Measurements from ENCODE around the gene PPARA. TPM values are rescaled to one million over a fixed set of nuclear protein-coding genes. Genes with fewer than 3 reads are reported as not detected.

The PPARA gene
- total RNA-seq, 1 experiment from 2014 or later: 7.7 TPM

GRCh38 chr22:46240073-46240472 lies 89.7 kb downstream of the PPARA start:
- no TSS peak for BruUV-seq (replicated peaks)
- H2AFZ ChIP-seq (ENCODE audit: low read length): no peak overlapping the region
- H3K79me2 ChIP-seq (ENCODE audit: low read length): no peaks in the 10 kb centered on the region
- no peaks in the 10 kb centered on the region for H4K20me1 ChIP-seq (ENCODE audit: low read length)
- TF ChIP-seq EZH2phosphoT487 (IDR thresholded peaks at IDR 0.05; ENCODE audit: borderline replicate concordance, low read length): no peak
- no peak for TF ChIP-seq EZH2 (IDR thresholded peaks at IDR 0.05; ENCODE audit: low read length, unreplicated experiment)
- TF ChIP-seq CTCF (conservative IDR thresholded peaks at IDR 0.05; ENCODE audit: low read depth, low read length): no peak
- H3K4me3 ChIP-seq (ENCODE audit: low read length): no peak overlapping the region
- H3K27me3 ChIP-seq (ENCODE audit: low read length): no peaks in the 10 kb centered on the region
- no peaks in the 10 kb centered on the region for H3F3A ChIP-seq (ENCODE audit: low read length, unreplicated experiment)
- no peaks in the 10 kb centered on the region for H3K9me2 ChIP-seq (replicated peaks; ENCODE audit: low read length)
- no peak overlapping the region for H3K9ac ChIP-seq (ENCODE audit: low read length)
- no peak overlapping the region for H3K4me2 ChIP-seq (ENCODE audit: low read length)
- no peaks in the 10 kb centered on the region for H3K36me3 ChIP-seq (ENCODE audit: low read depth, low read length)
- no peak for DNase-seq
- H3K4me1 ChIP-seq (ENCODE audit: insufficient read depth, low read length): no peaks in the 10 kb centered on the region
- no peaks in the 10 kb centered on the region for H3K9me3 ChIP-seq (ENCODE audit: low read length)
- intact Hi-C loops (cut with micrococcal nuclease): no loop called here
- ATAC-seq: no peak
- no peak overlapping the region for H3K27ac ChIP-seq (ENCODE audit: low read length)
- POLR2A ChIA-PET (ENCODE audit: unreplicated experiment): no interaction called here
- CTCF ChIA-PET: no interaction called here

GRCh38 chr22:46240506-46240905 lies 90.2 kb downstream of the PPARA start:
- Histone ChIP-seq H3K9me2 (replicated peaks; ENCODE audit: low read length) (no peaks in the 10 kb centered on the region), H2AFZ (ENCODE audit: low read length) (no peak overlapping the region)
- intact Hi-C loops (cut with micrococcal nuclease): no loop called here

GRCh38 chr22:46240907-46241306 lies 90.6 kb downstream of the PPARA start:
- Histone ChIP-seq H3K4me2 (ENCODE audit: low read length) (no peak overlapping the region), H4K20me1 (ENCODE audit: low read length) (no peaks in the 10 kb centered on the region), H3K79me2 (ENCODE audit: low read length) (no peaks in the 10 kb centered on the region), H3K27me3 (ENCODE audit: low read length) (no peaks in the 10 kb centered on the region), H3K4me3 (ENCODE audit: low read length) (no peak overlapping the region), H3K27ac (ENCODE audit: low read length) (no peak overlapping the region), H3K4me1 (ENCODE audit: insufficient read depth, low read length) (no peaks in the 10 kb centered on the region), H3F3A (ENCODE audit: low read length, unreplicated experiment) (no peaks in the 10 kb centered on the region), H3K36me3 (ENCODE audit: low read depth, low read length) (no peaks in the 10 kb centered on the region), H3K9me2 (replicated peaks; ENCODE audit: low read length) (no peaks in the 10 kb centered on the region), H3K9ac (ENCODE audit: low read length) (no peak overlapping the region), H2AFZ (ENCODE audit: low read length) (no peak overlapping the region), H3K9me3 (ENCODE audit: low read length) (no peaks in the 10 kb centered on the region)
- BruUV-seq (replicated peaks): no TSS peak
- DNase-seq (no peak), ATAC-seq (no peak)
- TF ChIP-seq EZH2phosphoT487 (IDR thresholded peaks at IDR 0.05; ENCODE audit: borderline replicate concordance, low read length) (no peak), EZH2 (IDR thresholded peaks at IDR 0.05; ENCODE audit: low read length, unreplicated experiment) (no peak), CTCF (conservative IDR thresholded peaks at IDR 0.05; ENCODE audit: low read depth, low read length) (no peak)
- intact Hi-C loops (cut with micrococcal nuclease): no loop called here
- CTCF ChIA-PET: no interaction called here
- POLR2A ChIA-PET (ENCODE audit: unreplicated experiment): no interaction called here

More at GRCh38 chr22:46240506-46240905, 90.2 kb downstream of the PPARA start:
- ChIA-PET CTCF (no interaction called here), POLR2A (ENCODE audit: unreplicated experiment) (no interaction called here)
- Histone ChIP-seq H3K9me3 (ENCODE audit: low read length) (no peaks in the 10 kb centered on the region), H3K36me3 (ENCODE audit: low read depth, low read length) (no peaks in the 10 kb centered on the region), H3K4me3 (ENCODE audit: low read length) (no peak overlapping the region), H3K4me1 (ENCODE audit: insufficient read depth, low read length) (no peaks in the 10 kb centered on the region), H4K20me1 (ENCODE audit: low read length) (no peaks in the 10 kb centered on the region), H3K27ac (ENCODE audit: low read length) (no peak overlapping the region), H3K9ac (ENCODE audit: low read length) (no peak overlapping the region), H3K4me2 (ENCODE audit: low read length) (no peak overlapping the region), H3F3A (ENCODE audit: low read length, unreplicated experiment) (no peaks in the 10 kb centered on the region), H3K79me2 (ENCODE audit: low read length) (no peaks in the 10 kb centered on the region), H3K27me3 (ENCODE audit: low read length) (no peaks in the 10 kb centered on the region)
- no peak for DNase-seq
- no peak for ATAC-seq
- TF ChIP-seq CTCF (conservative IDR thresholded peaks at IDR 0.05; ENCODE audit: low read depth, low read length) (no peak), EZH2phosphoT487 (IDR thresholded peaks at IDR 0.05; ENCODE audit: borderline replicate concordance, low read length) (no peak)
- BruUV-seq (replicated peaks): no TSS peak
